ENCODE measurements around the gene HNF1B. TPM values are rescaled to one million over a fixed set of nuclear protein-coding genes. Genes with fewer than 3 reads are reported as not detected.
A peak's percentile ranks its signal among the peaks of the same experiment; 100 is the strongest.

HNF1B gene
- total RNA-seq, 1 experiment from 2014 or later: not detected

DNA sequence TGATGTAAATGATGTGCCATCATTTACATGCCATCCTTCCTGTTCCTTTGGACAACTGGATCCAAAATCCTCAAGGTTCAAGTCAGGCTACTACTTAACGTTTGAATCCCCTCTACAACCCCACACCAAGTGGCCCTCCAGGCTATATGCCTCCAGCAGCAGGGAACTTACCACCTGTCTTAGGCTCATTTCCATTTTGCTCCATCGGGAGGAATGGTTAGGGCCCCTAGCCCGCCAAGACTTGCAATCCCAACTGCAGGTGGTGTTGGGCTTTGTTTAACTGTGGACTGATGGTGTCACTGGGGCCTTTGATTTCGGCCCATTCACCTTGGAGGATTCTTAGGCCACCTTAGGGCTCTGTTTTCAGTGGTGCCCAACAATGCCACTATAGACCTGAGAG is 9.7 kb downstream of the HNF1B start:
- no peak for DNase-seq (ENCODE audit: low read depth)

DNA sequence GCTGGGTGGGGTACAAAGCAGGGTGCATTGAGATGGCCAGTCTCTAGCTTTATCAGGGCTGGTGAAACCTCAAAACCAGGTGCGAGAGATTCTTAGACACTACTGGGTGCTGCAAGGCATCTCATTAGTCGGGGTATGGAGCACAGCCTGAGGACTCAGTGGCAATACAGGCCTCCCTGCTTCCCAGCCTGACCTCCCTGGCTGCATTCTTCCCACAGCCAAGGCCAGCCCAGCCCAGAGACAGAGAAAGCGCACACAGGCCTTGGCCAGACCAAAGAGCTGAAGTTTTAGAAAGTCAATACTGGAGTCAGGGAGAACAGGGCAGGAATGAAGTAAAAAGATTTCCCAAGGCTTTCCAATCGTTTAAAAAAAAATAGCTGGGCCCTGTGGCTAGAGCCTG is 12.5 kb downstream of the HNF1B start:
- no peak for DNase-seq (ENCODE audit: low read depth)

DNA sequence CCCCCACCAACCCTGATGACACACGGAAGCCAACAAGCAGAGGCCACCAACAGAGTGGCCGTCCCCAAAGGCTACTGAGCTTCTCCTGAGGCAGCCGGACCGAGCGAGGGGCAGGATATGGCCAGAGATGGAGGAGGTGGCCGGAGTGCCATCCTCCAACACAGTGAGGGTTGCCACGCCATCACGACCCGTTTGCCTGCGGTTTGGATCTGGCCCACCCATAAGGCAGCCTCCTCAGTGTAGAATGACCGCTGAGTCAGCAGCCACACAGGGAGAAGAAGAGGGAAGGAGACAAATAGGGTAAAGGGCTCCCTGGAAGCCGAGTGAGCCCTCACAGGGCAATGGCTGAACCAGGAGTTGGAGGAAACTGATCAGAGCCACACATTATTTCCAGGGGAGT is 13.8 kb downstream of the HNF1B start:
- DNase-seq (ENCODE audit: low read depth): no peak

- DNase-seq (ENCODE audit: low read depth): no peak
Measured at GRCh38 chr17:37729905-37730304, 15.0 kb downstream of the HNF1B start.

DNA sequence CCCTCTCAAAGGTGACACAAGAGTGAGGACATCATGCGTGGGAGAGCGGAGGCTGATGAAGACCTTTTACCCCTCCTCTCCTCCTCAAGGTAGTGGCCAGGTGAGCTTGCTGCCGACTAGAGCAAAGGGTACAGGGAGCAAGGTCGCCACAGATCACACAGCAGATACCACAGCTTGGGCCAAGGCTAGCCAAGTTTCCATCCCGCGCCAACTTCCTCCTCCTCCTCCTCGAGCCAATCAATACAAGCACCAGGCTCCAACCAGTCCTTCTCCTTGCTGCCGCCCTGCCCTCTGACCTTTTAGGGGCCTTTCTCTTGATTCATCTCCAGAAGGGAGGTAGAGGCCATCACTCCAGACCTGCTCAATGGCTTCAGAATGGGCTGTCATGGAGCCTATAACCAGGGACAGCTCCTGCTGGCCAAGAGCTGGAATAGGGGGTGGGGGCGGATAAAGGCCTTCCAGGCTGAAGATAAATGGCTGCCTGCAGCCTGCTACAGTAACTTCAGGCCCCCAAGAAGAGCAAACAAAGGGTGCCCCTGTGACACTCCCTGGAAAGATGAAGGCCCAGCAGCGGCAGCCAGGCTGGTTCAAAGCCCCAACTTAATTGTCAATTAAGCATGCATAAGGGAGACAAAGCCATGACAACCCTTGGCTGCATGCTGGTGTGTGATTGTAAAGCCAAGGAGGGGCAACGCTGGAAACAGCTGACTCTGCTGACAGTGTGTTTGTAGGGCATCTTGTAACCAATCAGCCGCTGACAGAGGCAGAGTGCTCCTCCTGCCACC is 17.8 kb downstream of the HNF1B start:
- DNase-seq (ENCODE audit: low read depth): no peak

DNA sequence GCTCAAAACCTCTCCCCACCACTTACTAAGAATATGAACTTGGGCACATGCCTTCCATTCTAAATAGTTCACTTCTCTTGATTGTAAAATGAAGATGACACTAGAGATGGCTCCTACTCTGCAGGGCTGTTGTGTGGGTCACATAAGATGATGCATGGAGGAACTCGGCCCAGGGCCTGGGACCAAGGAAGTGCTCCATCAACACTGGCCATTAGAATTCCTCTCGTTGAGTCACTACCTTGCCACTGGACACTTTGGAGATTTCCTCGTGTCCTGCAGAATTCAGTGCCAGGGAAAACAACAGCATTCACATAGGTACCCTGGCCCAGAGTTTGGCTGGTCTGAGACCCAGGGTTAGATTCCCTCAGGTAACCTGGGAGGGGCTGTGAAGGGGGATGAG is 18.6 kb downstream of the HNF1B start:
- no peak for DNase-seq (ENCODE audit: low read depth)

GRCh38 chr17:37725601-37726146 is 19.2 kb downstream of the HNF1B start:
- DNase-seq (ENCODE audit: low read depth): no peak

- DNase-seq (ENCODE audit: low read depth): no peak
Measured at GRCh38 chr17:37725021-37725595, 19.8 kb downstream of the HNF1B start.

GRCh38 chr17:37720989-37721388 is 23.9 kb downstream of the HNF1B start:
- DNase-seq (ENCODE audit: low read depth): no peak

- DNase-seq (ENCODE audit: low read depth): no peak
Measured at GRCh38 chr17:37719866-37720265, 25.0 kb downstream of the HNF1B start.

DNA sequence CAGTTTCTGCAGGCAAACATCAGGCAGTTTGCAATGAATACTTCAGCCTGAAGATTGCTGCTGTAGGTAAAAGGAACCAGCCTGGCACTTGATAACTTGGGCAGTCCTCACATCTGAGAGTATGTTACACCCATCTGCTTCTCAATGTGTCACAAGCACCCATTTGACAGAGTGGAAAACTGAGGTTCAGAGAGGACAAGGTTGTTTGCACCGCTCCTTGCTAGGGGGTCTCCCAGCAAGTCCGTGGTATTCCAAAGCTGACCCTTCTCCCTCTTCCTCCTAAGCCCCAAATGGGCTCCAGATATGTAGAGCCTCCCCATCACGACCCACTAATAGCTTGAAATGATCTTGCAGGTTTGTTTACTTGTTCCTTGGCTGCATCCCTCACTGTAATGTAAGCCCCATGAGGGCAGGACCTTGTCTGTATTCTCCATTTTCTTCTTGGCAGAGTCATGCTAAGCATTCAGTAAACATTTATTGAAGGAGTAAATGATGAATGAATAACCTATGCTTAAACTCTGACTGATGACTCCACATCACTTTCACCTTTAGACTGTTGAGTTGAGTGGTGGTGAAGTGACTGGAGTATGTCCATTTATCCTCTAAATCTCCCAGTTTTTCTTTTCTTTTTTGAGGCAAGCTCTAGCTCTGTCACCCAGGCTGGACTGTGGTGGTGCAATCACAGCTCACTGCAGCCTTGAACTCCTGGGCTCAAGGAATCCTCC is 26.4 kb downstream of the HNF1B start:
- DNase-seq (ENCODE audit: low read depth): no peak

- no peak for DNase-seq (ENCODE audit: low read depth)
Measured at GRCh38 chr17:37717627-37718323, 27.1 kb downstream of the HNF1B start.

DNA sequence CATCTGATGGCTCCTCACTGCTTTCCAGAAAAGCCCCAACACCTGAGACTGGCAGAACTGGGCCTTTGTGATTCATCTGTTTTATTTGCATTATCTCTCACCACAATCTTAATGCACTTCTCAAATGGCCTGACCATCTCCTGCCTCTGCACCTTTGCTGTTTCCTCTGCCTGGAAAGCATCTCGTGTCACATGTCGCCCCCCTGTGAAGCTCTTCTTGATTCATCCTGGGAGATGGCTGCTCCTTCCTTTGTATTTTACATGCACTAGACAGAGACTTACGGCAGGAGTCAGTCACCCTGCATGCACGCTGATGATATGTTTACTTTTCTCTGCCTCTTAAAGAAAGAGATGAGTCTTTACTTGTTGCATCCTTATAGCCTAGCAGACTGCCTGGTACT is 30.0 kb downstream of the HNF1B start:
- DNase-seq (ENCODE audit: low read depth): no peak

DNA sequence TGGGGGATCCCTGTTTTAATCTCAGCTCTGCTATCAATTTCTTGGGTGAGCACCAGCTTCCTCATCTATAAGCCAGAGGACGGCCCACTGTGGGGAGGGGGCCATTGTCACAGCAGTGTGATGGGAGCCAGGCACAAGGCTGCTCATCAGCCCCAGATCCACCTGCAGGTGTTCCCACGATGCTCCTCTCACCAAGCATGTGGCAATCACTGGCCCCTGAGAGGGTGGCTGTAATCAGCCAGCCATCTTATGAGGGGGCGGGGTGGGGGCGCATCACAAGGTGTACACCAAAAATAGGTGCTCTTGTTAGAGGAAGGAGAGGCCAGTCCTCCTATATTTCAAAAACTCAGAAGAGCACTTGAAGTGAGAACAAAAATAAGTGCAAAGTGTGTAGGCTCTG is 31.2 kb downstream of the HNF1B start:
- no peak for DNase-seq (ENCODE audit: low read depth)

- DNase-seq (ENCODE audit: low read depth): no peak
Measured at GRCh38 chr17:37713028-37713431, 31.8 kb downstream of the HNF1B start.

GRCh38 chr17:37711113-37711512 is 33.7 kb downstream of the HNF1B start:
- no peak for DNase-seq (ENCODE audit: low read depth)

- peak; percentile 32 for DNase-seq (ENCODE audit: low read depth)
Measured at GRCh38 chr17:37710344-37710886, 34.4 kb downstream of the HNF1B start.

DNA sequence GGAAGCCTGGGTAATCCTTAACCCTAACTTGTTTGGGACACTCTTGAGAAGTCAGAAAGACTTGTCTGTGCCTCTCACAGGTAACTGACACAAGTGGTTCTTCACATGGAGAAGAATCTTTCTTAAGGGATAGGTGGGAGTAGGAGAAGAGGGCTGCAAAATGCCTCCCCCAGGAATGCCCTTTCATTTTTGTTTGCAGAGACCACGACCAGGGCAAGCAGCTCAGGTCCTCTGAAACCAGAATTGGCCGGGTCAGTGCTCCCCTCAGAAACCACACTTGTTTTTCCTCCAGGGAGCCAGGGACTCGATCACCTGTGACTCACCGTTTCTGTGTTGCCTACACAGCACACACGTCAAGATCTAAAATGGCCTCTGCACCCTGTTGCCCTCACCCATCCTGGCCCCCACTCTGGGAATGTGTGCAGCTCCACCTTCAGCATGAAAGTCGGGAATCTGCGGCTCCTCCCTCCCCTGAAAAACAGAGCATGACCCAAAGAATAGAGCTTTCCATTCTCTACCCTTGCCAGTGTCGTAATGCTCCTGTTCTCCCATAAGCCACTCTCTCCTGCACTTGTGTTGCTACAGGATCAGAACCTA is 36.1 kb downstream of the HNF1B start:
- no peak for DNase-seq (ENCODE audit: low read depth)

DNA sequence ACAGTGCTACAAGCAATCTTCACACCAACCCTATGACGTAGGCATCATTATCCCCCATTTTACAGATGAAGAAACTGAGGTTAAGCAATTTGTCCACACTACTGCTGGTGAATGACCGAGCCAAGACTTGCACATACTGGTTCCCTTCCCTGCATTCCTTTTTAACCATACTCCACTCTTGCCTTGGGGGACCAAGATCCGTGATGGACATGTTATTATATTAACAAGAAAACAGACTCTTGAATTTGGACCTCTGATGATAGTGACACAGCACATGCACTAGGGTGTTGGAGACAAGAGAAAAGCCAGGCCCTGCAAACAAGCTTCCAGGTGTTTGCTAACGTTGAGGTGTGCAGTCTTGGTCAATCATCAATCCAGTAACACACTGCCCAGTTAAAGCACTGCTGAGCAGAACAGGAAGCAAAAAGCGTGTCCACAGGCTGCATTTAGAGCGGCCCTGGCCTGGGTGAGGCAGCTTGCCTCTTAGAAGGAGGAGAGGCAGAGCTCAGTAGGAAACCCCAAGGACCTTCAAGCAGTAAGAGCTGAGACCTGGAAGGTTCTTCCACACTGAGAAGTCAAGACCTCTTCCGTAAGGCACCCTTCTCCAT is 36.7 kb downstream of the HNF1B start:
- DNase-seq (ENCODE audit: low read depth): no peak

- DNase-seq (ENCODE audit: low read depth): no peak
Measured at GRCh38 chr17:37706446-37706845, 38.4 kb downstream of the HNF1B start.

- no peak for DNase-seq (ENCODE audit: low read depth)
Measured at GRCh38 chr17:37702598-37702997, 42.3 kb downstream of the HNF1B start.
